ENCODE data around the gene ZYG11A. TPM values are rescaled to one million over a fixed set of nuclear protein-coding genes. Genes with fewer than 3 reads are reported as not detected.

Gene ZYG11A
- total and polyA plus RNA-seq, 12 donors, result 0.06 to 0.07 (median 0.07) TPM; not detected in 9

GRCh38 chr1:52938183-52938451, 95.6 kb downstream of the ZYG11A start:
- Histone ChIP-seq H3K36me3 (replicated peaks in 1 of 2) (no peaks in the 10 kb centered on the region), H3K4me3 (no peak overlapping the region), H3K9me3 (replicated peaks in 1 of 3) (no peaks in the 10 kb centered on the region), H3K27ac (no peak overlapping the region), H3K4me1 (replicated peaks in 1 of 2) (no peaks in the 10 kb centered on the region), H3K27me3 (no peaks in the 10 kb centered on the region)
- 97 to 100% (median 100%) methylated on average over 1 of the region's 1 CpG for WGBS, 4 donors
- TF ChIP-seq POLR2A (IDR thresholded peaks at IDR 0.05), result no peak
- no peak for TF ChIP-seq CTCF (IDR thresholded peaks at IDR 0.05)
- intact Hi-C loops (cut with DNase I), result no loop called here
- no peak for DNase-seq

DNA sequence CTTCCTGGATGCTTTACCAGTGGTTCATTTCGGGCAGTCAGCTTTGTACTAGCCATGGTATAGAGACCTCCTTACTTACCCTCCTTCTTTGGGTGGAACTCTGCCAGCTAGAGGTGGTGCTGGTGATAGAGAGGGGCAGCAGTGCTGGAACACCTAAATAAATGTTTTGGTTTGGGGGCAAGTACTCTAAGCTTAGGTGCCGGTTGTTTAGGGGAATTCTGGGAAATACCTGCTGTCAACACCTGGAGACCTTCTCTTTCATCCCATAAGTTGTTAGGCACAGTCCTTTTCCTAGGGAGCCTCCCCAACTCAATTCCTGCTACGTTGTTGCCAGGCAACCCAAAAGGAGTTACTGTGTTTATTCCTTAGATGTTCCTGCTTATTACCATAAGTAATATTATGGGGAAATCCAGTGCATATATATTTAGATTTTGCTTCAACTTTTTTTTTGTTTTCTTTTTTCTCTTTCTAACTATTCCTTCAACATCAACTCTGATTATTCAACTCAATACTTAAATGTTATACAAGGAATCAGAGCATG, 101.4 kb downstream of the ZYG11A start:
- WGBS, 4 donors, result 88 to 97% (median 90%) methylated on average over 2 to 3 of the region's 3 CpGs

GRCh38 chr1:52944566-52944965, 102.0 kb downstream of the ZYG11A start:
- WGBS, 4 donors, result 70 to 84% (median 81%) methylated on average over 10 of the region's 10 CpGs
- no peaks in the 10 kb centered on the region for H3K9me3 ChIP-seq (replicated peaks in 1 of 3)
- H3K4me1 ChIP-seq (replicated peaks in 1 of 2), result peaks cover 4 to 7% of the 10 kb centered on the region in 2 donors
- no peak for DNase-seq
- intact Hi-C loops (cut with DNase I), result no loop called here
- no peaks in the 10 kb centered on the region for H3K27me3 ChIP-seq
- TF ChIP-seq POLR2A (IDR thresholded peaks at IDR 0.05) (no peak), CTCF (IDR thresholded peaks at IDR 0.05) (no peak)
- peaks cover 0 to 6% of the 10 kb centered on the region in 2 donors for H3K36me3 ChIP-seq (replicated peaks in 1 of 2)
- no peak overlapping the region for H3K27ac ChIP-seq
- no peak overlapping the region for H3K4me3 ChIP-seq

More for the DNA sequence above, 101.4 kb downstream of the ZYG11A start:
- Histone ChIP-seq H3K27me3 (no peaks in the 10 kb centered on the region), H3K4me1 (replicated peaks in 1 of 2) (peaks cover 4 to 7% of the 10 kb centered on the region in 2 donors), H3K36me3 (replicated peaks in 1 of 2) (peaks cover 0 to 6% of the 10 kb centered on the region in 2 donors), H3K9me3 (replicated peaks in 1 of 3) (no peaks in the 10 kb centered on the region), H3K27ac (no peak overlapping the region), H3K4me3 (no peak overlapping the region)
- DNase-seq, result no peak
- no peak for TF ChIP-seq POLR2A (IDR thresholded peaks at IDR 0.05)
- intact Hi-C loops (cut with DNase I), result no loop called here

MicroRNAs encoded within 50 kb of the gene (microRNA counts, 767-probe panel; counts per million panel counts)
- microRNA hsa-miR-1273f (0 counts per million in 2 donors), microRNA hsa-miR-1273g-5p (0 counts per million in 2 donors)

Small RNA genes lying within 50 kb of the gene (microRNA-seq; reads per million reads assigned to microRNA genes)
- gene MIR1273F (0 reads per million in 3 donors), gene MIR1273G (0 reads per million in 3 donors), gene MIR5095 (0 reads per million in 3 donors)

Small RNA genes lying within 50 kb of the gene (small RNA-seq; reads per million reads assigned to genes)
- 0 reads per million in 2 donors for gene AC099677.1
- gene AC099677.2, result 0 reads per million in 2 donors
- 0 reads per million in 2 donors for gene MIR1273F
- gene MIR1273G, result 0 reads per million in 2 donors
- gene MIR5095, result 0 reads per million in 2 donors
- 0 reads per million in 2 donors for gene RNU6-969P

Other genes starting within 250 kb of the ZYG11A start
- gene GPX7, start 240.4 kb upstream of the ZYG11A start, total RNA-seq, result 10 to 100 TPM in 8 of 9 donors, 1 to 10 TPM in 1; 4.2 to 81.5 (median 17.2) TPM
- gene GPX7, start 240.4 kb upstream of the ZYG11A start, polyA plus RNA-seq, result 10 to 100 TPM in 2 of 3 donors, 1 to 10 TPM in 1; 8.9 to 15.6 (median 15.5) TPM
- gene SHISAL2A, start 209.6 kb upstream of the ZYG11A start, total RNA-seq, result under 1 TPM in 6 of 9 donors, not detected in 3; 0.11 to 0.79 (median 0.52) TPM
- 1 to 10 TPM in 1 of 3 donors, under 1 TPM in 2; 0.20 to 1.9 (median 0.57) TPM for gene SHISAL2A, start 209.6 kb upstream of the ZYG11A start, polyA plus RNA-seq
- gene COA7, start 144.4 kb upstream of the ZYG11A start, total RNA-seq, result 10 to 100 TPM in 7 of 9 donors, 1 to 10 TPM in 2; 8.1 to 34.5 (median 13.4) TPM
- 10 to 100 TPM in 1 of 3 donors, 1 to 10 TPM in 2; 3.1 to 18.0 (median 4.3) TPM for gene COA7, start 144.4 kb upstream of the ZYG11A start, polyA plus RNA-seq
- gene ZYG11B, start 116.3 kb upstream of the ZYG11A start, total RNA-seq, result 10 to 100 TPM; 32.6 to 63.5 (median 40.6) TPM
- 10 to 100 TPM in 2 of 3 donors, 1 to 10 TPM in 1; 4.5 to 22.4 (median 11.7) TPM for gene ZYG11B, start 116.3 kb upstream of the ZYG11A start, polyA plus RNA-seq
- gene ECHDC2, start 79.0 kb downstream of the ZYG11A start, total RNA-seq, result 100 to 1,000 TPM in 7 of 9 donors, 10 to 100 TPM in 2; 65.1 to 289 (median 119) TPM
- gene ECHDC2, start 79.0 kb downstream of the ZYG11A start, polyA plus RNA-seq, result 100 to 1,000 TPM in 2 of 3 donors, 10 to 100 TPM in 1; 92.2 to 383 (median 345) TPM
- 100 to 1,000 TPM; 114 to 170 (median 139) TPM for gene SCP2, start 84.5 kb downstream of the ZYG11A start, total RNA-seq
- gene SCP2, start 84.5 kb downstream of the ZYG11A start, polyA plus RNA-seq, result 100 to 1,000 TPM; 120 to 256 (median 154) TPM
- 10 to 100 TPM in 6 of 9 donors, 1 to 10 TPM in 2, under 1 TPM in 1; 0.78 to 22.7 (median 13.3) TPM for gene PODN, start 219.5 kb downstream of the ZYG11A start, total RNA-seq
- gene PODN, start 219.5 kb downstream of the ZYG11A start, polyA plus RNA-seq, result 10 to 100 TPM in 2 of 3 donors, 1 to 10 TPM in 1; 6.4 to 45.4 (median 22.0) TPM